Right renal pelvis (tissue), 4 donors: Measurements from ENCODE around the gene PRR18. TPM values are rescaled to one million over a fixed set of nuclear protein-coding genes. Genes with fewer than 3 reads are reported as not detected.
A peak's percentile ranks its signal among the peaks of the same experiment; 100 is the strongest.
"Not testable (repeated sequence)": the region's sequence is repeated elsewhere in the genome, so short reads cannot be mapped to it uniquely, and the experiment has no call there.

Source experiments
- DNase-seq, 4 donors: peaks; one replicate each; pipeline ENCODE4 v3.0.0-alpha.2; 2013; ENCODE audit warnings: low read depth in 4 of 4, low spot score in 3 of 4, missing footprints in 1 of 4
- polyA plus RNA-seq, 4 donors: library from polyadenylated mRNA; unstranded; fragments of 120-200 nt; gene quantifications; one replicate each; pipeline ENCODE4 v1.2.1, GENCODE V29; 2013; ENCODE audit not compliant: insufficient read length in 4 of 4

PRR18 gene
- polyA plus RNA-seq = under 1 TPM; 0.26 to 0.43 (median 0.31) TPM

- DNase-seq = no peak
Observed at GRCh38 chr6:166308033-166308768, at the start of gene PRR18. PRR18 (minus strand) TSS chr6:166308392; CDS start chr6:166308142, 250 bp downstream.

- no peak for DNase-seq
Observed at GRCh38 chr6:166355552-166355951, 47.4 kb upstream of the PRR18 start.

GRCh38 chr6:166354965-166355364 lies 46.8 kb upstream of the PRR18 start:
- DNase-seq = no peak

DNA sequence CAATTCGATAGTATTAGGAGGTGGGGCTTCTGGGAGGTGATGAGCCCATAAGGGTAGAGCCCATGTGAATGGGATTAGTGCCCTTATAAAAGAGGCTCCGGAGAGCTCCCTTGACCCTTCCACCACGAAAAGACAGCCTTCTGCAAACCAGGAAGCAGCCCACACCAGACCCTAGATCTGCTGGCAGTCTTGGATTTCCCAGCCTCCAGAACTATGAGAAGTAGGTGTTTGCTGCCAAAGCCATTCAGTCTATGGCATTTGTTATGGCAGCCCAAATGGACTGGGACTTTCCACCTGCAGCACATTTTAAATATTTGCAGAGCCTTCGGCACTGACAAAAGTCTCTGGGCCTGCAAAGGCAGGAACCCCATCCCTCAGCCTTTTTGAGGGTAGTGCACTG lies 46.0 kb upstream of the PRR18 start:
- DNase-seq = no peak

DNA sequence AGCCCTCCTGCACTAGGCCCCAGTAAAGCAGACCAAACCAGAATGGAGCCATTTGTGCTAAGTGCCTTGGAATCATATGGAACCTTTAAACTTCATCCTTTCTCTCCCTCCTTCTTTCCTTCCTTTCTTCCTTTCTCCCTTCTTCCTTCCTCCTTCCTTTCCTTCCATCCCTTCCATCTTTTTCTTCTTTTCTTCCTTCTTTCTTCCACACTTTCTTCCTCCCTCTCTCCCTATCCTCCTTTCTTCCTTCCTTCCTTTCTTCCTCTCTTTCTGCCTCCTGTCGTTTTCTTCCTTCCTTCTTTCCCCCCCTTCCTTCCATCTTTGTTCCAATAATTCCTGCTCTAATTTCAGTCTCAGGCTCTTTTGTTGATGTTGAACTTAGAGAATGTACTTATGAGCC lies 45.3 kb upstream of the PRR18 start:
- no peak for DNase-seq

GRCh38 chr6:166352923-166353322 lies 44.7 kb upstream of the PRR18 start:
- DNase-seq = no peak

DNA sequence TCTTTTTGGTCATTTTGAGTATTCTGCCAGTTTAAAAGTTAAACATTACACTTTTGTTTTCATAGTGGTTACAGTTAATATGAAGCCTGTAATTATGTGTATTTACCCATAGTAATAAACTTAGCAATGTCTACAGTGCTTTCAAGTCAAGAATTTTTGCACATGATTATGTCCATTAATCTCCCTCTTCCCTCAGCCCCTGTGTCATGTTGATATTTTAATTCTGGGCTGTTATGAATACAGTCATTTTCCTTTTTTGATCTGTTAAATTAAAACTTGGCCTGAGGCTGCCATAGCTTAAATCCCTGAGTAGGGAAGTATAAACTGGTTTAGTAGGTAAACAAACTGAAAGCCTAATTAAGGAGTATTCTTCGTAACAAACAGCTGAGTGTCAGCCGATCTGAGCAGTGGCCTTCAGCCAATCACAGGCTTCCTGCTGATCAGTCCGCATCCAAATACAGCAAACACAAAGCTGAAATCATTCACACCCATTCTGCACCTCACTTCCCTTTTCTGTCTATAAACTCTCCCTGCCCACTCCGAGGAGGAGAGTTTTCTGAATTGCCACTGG lies 43.6 kb upstream of the PRR18 start:
- peak in 1 of 4 donors; percentile 8 for DNase-seq

DNA sequence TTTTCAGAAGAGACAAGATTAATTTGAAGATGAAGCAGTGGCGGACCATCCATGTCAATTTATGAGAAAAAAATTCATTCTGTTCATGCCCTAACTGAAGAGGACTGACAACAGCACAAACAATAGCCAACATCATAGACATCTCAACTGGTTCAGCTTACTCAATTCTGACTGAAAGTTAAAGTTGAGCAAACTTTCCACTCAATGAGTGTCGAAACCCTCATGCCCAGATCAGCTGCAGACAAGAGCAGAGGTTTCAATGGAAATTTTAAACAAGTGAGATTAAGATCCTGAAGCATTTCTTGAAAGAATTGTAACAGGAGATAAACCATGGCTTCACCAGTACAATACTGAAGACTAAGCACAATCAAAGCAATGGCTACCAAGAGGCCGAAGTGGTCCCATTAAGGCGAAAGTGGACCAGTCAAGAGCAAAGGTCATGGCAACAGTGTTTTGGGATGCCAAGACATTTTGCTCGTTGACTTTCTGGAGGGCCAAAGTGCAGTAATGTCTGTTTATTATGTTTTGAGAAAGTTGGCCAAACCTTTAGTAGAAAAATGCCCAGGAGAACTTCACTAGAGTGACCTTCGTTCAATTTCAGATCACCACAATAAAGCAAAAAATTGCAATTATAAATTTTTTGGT lies 40.2 kb upstream of the PRR18 start:
- DNase-seq = no peak

- no peak for DNase-seq
Observed at GRCh38 chr6:166346965-166347364, 38.8 kb upstream of the PRR18 start.

DNA sequence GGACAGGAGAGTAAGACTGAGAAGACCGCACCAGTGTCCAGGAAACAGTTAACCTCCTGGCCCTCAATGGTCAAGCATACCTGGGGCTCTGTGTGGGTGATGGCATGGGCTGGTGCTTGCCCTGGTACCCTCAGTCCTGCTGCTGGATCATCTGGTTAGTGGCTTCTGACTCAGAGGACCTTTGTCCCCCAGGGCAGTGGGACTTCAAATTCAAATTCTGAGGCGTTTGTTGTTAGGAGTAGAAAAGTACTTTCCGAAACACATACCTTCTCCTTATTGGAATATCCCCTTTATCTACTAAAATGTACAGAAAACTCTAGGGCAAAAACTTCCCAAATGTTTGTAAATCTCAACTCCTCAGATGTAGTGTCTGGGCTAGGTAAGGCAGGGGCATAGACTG lies 38.3 kb upstream of the PRR18 start:
- DNase-seq = no peak

DNA sequence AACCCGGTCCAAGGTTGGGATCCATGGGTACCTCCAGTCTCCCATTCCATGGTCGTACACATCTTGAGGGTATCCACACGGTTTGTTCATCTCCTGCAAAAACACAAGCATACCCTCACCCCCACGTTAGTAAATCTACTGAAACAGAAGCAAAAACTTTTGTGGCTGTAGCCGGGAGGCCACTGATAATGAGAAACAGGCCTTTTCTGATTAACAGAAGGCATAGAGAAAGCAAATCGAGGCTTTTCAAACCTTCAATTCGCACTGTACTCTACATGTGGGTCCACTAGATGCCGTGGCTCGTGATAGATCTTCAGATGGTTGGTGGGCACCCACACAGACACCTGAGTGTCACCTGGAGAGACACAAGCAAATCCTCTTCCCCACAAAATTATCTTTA lies 37.5 kb upstream of the PRR18 start:
- not testable (repeated sequence) for DNase-seq

DNA sequence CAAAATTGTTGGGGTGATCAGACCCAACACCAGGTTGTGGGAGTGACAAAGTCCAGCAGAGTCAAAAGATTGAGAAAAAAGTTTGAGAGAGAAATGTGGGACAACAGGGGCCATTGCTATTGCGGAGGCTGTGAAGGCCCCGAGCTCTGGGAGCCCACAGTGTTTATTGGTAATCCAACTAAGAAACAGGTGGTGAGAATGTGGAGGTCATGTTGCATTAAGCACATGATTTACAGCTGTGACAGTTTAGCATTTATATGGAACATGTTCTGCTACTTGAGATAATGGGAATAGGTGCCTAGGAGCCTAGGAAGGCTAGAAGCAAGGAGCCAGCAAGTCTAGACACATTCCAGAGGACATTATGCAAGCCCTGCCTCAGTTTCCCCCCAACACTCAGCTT lies 36.7 kb upstream of the PRR18 start:
- not testable (repeated sequence) for DNase-seq

GRCh38 chr6:166344240-166344639 lies 36.0 kb upstream of the PRR18 start:
- no peak for DNase-seq

DNA sequence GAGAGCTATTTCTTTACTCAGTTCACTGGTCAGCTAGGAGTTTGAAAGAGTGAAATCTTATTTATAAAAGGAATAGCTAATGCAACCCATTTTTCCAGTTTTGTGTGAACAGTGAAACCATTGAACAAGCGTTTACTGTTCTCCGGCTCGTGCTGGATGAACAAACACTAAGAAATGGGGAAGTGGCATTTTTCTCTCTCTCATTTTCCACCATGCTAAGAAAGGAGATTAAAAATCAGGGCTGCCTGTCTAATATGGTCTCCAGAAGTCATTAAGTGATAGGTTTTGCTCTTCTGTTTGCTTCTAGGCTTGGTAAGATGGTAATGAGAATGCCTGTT lies 34.9 kb upstream of the PRR18 start:
- no peak for DNase-seq

- peak; percentile 63 to 78 (median 70) for DNase-seq
Observed at GRCh38 chr6:166342349-166343149, 34.4 kb upstream of the PRR18 start, which contains the start of gene SFT2D1. SFT2D1 (minus strand) TSS chr6:166342545; CDS start chr6:166342481, 64 bp downstream.

DNA sequence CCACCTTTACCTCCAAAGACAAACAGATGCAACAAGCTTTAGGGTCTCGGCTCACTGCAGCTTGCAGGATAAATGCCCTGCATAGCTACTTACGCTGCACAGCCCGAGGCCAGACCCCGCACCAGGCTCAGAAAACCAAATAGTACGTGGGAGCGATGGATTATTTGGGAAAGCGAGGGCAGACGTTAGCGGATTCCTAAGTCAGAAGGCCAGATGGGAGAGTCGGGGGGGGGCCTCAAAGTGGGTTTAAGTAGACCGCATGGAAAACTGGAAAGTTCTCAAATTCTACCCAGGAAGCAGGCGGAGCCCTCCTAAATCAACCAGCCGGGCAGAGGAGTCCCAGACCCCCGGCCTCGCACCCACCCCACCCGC lies 33.8 kb upstream of the PRR18 start:
- no peak for DNase-seq

- no peak for DNase-seq
Observed at GRCh38 chr6:166341464-166341863, 33.3 kb upstream of the PRR18 start.

- no peak for DNase-seq
Observed at GRCh38 chr6:166338854-166339253, 30.7 kb upstream of the PRR18 start.

GRCh38 chr6:166336847-166337246 lies 28.7 kb upstream of the PRR18 start:
- no peak for DNase-seq

GRCh38 chr6:166335378-166336302 lies 27.4 kb upstream of the PRR18 start:
- no peak for DNase-seq
